ENCODE data around the gene KANSL1.

GRCh38 chr17:46002973-46003316 is 190.3 kb downstream of the KANSL1 start:
- TF ChIP-seq EP300 (IDR thresholded peaks at IDR 0.05) (no peak), CTCF (IDR thresholded peaks at IDR 0.05) (no peak), POLR2A (IDR thresholded peaks at IDR 0.05) (no peak)
